ENCODE measurements around the gene GPR37L1.
"Not testable (repeated sequence)": the region's sequence is repeated elsewhere in the genome, so short reads cannot be mapped to it uniquely, and the experiment has no call there.

The GPR37L1 gene

DNA sequence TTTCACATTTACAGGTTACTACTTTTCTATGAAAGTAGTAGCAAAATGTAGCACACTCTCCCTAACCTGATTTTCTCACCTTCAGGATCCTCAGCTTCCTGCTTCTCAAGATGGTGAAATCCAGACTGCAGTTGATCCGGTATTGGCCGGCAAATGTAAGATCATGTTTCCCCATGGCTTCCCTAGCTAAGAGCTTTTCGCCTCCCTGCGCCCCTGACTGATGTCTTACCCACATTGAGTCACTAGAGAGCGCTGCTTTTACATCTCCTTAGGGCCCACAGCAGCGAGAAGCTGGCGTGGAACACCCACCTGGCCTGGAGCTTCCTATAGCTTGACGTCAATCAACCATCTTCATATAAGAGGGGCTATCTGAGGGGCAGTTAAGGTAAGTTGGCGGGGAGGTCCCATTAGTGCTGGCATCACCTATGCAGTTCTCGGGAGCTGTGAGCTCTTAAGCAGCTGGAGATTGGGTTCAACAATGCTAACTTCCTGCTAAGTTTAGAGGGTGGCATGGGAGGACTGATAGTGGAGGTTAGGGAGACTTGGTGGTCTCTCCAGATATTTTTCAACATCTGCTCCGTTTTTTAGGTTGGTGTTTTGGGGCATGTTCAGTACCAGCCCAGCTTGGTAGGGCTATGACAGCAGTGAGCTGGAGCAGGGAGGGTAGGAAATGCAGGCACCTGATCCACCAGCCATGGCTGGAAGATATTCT is 32.2 kb downstream of the GPR37L1 start:
- no peak for DNase-seq (ENCODE audit: low read depth, low spot score)

DNA sequence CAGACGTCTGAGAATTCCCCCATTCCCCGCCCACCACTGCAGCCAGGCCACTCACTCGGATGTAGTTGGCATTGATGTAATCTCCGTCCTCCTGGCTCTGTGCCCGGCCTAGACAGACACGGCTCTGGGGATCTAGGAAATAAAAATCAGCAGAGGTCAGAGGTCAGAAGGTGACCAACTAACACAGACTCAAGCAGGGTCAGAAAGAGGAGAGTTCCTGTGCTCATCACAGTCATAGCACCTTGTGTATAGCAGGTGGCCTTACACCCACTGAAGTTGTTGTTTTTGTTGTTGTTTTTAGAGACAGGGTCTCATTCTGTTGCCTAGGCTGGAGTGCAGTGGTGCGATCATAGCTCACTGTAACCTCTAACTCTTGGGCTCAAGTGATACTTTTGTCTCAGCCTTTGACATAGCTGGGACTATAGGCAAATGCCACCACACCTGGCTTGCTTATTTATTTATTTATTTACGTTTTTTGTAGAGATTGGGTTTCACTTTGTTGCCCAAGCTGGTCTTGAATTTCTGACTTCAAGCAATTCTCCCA is 32.8 kb downstream of the GPR37L1 start:
- DNase-seq (ENCODE audit: low read depth, low spot score): no peak

DNA sequence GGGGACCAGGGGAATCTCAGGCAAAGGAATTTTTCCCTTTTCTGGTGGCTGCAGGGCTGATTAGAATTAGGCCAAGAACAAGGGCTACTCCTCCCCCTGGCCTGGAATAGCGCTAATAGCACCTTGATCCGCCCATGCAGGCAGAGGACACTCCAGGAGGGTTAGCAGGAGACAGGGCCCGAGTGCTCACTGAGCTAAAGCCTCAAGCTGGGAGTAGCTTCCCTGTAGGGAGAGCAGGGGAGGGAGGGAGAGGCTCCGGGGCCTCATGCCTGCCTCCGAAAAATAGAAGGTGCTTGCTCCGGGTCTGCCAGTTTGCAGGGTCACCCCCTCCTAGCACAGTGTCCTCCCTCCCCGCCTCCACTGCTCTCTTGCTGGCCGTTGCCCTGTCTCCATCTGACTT is 33.9 kb downstream of the GPR37L1 start:
- no peak for DNase-seq (ENCODE audit: low read depth, low spot score)

DNA sequence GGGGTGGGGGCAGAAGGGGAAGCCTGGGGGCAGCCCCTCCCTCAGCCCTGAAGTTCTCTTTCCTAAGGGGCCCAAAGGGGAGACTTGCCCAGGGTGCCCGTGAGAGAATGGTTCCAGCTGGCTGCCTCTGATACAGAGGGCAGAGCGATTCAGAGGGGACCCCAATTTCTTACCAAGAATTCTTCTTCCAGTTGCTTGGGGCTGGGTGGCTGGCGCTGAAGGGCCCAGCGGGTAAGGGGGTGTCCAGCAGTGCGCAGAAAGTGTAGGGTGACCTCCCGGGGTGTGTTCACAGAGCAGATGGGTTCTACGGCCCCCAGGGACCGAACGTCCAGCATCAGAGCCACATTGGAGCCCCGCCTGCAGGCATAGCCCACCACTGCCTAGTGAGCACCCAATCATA is 35.2 kb downstream of the GPR37L1 start:
- DNase-seq (ENCODE audit: low read depth, low spot score): no peak

DNA sequence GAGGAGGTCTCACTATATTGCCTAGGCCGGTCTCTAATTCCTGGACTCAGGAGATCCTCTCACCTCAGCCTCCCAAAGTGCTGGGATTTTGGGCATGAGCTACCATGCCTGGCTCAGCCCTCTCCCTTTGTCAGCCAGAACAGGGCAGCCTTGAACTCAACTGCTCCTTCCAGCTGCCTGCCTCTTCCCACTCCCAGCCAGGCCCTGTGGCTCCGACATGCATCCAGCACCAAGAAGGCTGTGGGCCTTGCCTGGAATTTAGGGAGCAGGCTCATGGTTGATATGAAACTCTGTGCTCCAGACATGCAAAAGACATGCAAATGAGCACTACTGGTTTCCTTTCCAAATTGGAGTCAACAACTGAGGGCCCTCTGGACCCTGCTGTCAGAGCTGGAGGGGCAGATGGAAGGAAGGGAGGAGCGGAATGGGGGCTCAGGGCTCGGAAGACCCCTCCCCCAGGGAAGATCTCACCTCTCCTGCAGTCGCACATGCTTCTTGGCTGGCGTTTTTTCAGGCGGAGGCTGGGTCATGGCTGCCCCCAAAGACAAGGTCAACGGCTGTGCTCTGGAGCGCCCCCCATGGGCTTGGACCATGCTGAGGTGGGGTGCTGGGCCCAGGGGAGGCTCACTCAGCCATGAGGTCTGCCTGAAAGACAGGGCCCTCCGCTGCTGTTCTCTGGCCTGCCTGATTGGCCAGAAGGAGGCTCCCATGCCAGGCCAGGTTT is 36.3 kb downstream of the GPR37L1 start:
- DNase-seq (ENCODE audit: low read depth, low spot score): no peak

DNA sequence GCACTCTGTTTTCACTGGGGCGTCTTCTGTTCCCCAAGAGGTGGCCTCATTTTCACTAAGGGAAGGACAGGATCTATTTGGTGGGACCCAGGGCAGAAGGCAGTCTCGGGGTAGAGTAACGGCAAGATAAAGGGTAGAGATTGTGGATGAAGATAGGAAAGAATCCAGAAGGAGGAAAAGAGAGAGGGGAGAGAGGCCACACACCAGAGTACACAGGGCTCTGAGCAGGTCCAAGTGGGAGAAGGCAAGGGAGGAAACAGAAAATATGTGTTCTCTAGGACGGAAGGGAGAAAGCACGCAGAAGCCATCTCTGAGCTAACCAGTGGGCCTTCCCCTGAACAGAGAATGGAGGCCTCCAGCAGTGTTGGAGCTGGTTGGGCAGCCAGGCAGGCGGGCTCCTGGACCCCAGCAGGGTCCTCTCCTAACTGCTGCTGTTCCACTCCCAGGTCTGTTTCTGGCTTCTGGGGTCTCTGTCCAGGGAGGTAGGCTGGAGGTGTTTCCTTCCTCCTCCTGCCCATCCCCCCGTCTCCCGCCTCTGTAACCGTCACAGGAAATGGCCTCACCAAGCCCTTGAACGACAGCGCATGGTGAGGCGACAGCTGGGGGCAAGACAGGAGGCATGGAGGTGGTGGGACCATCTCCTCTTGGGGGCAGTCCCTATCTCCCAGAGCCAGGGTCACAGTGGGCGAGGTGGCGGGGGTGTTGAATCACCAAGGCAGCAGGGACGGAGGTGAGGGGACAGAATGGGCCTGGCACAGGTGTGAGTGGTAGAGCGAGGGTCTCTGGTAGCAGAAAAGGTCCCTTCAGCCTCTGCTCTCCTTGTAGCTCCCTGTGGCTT is 37.0 kb downstream of the GPR37L1 start:
- DNase-seq (ENCODE audit: low read depth, low spot score): peak; percentile 39

DNA sequence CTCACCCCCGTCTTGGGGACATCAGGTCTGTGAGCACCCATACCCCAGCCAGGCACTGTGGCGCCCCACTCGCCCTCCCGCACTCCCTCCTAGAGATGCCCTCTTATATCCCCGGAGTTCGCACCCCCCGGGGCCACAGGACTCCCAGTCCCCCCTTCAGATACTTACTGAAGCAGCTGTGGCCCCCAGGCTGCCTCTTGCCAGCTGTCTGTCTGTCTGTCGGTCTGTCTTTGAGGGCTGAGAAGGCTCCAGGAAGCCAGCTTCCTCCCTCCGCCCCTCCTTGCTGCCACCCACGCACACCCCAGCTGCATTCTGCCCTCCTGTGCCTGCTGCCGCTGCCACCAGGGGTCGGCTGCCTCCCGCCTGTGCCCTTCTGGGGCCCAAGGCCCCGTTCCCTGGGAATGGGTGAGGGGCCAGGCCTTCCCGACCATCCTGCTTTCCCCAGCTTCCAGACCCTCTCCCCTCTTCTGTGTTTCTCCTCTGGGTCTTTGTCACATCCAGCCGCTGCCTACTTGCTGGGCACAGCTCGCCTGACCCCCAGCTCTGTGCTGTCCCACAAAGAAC is 37.7 kb downstream of the GPR37L1 start, which contains the start of gene PTPN7:
TSS of gene PTPN7 (minus strand) at position 226 of the 564 bp plus-strand sequence. CDS start 1,200 bp downstream, outside the sequence.
- DNase-seq (ENCODE audit: low read depth, low spot score): peak; percentile 58

DNA sequence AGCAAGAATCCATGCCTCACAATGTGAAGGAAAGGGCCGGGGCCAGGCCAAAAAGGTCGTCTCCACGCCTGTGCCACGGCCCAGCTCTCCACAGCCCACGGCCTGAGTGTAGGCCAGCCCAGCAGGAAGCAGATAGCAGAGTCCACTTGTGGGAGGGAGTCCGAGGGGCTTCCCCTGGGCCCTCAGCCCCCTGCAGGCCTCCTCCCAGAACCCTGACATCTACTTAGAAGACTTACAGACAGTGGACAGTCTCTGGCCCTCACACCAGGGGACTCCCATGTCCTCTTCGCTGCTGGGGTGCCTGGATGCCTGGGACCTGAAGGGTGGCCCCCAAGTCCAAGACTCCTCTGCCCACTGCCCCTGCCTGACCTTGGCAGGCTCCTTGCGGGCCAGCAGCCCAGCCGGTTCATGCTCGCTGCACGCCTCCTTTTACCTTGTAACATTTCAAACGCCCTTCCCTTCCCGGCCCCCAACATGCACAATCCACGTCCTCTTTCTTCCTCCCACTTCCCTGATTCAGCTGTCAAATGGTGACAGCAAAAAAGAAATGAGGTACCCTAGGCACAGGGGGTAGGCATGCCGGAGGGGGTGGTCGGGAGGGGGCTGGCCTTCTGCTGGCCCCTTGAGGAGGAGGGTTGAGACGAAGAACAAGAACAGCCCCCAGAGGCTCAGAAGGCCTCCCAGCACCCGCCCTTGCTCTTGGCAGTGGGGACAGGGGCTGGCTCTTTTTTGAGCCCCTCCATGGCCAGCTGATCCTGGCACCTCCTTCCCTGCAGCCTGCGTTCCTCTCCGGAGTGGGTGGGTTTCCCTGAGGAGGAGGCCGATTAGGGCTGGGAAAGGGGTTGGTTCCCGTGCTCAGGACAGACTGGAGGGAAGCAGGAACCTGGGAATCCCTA is 38.7 kb downstream of the GPR37L1 start:
- DNase-seq (ENCODE audit: low read depth, low spot score): no peak

DNA sequence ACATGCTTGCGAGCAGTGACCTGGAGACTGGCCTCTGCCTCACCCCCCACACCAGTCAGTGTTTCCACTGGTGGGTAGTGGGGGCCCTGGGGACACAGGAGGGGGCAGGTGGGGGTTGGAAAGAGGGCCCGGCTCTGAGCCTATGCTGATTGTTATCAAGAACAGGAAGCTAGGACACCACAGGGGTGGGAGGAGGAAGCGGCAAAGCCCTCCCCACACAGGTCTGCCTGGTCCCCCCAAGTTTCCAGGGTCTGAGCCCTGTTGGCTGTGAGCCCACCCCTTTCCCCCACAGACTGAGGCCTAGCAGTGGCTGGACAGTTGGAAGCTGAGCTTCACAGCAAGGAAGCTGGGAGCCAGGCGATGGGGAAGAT is 39.3 kb downstream of the GPR37L1 start:
- no peak for DNase-seq (ENCODE audit: low read depth, low spot score)

DNA sequence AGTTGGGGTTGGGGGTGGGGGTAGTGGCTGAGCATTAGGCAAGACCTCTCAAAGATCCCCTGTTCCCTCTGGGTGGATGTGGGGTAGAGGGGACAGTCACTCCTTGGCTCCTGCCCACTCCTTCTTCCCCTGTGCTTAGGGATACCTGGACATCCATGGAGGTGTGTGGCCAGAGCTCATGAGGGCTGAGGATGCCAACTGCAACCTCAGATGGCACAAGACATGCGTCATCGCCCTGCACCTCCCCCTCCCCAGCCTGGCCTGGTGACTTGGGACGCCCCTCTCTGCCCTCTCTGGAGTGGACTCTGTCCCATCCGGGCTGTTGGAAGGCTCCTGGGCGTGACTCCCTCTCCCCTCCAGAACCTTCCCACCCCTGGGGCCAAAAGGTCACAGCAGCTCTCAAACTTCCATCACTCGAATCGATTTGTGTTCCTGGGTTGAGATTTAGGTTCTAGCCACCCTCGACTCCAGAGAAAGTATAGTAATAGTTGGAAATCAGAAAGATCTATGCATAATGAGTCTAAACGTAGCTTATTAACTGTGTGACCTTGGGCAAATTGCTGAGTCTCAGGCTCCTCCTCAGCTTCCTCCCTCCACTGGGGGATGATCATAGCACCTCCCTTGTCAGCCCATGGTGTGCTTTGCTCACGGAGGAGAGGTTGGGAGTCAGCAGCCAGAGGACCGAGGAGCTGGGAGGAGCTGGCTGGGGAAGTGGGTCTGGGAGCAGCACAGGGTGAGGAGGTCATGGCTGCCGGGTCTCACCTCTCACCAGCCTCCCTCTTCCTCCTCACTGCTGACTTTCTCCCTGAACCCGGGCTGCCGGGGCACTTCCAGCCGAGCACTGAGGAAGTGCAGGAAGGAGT is 39.9 kb downstream of the GPR37L1 start:
- no peak for DNase-seq (ENCODE audit: low read depth, low spot score)

DNA sequence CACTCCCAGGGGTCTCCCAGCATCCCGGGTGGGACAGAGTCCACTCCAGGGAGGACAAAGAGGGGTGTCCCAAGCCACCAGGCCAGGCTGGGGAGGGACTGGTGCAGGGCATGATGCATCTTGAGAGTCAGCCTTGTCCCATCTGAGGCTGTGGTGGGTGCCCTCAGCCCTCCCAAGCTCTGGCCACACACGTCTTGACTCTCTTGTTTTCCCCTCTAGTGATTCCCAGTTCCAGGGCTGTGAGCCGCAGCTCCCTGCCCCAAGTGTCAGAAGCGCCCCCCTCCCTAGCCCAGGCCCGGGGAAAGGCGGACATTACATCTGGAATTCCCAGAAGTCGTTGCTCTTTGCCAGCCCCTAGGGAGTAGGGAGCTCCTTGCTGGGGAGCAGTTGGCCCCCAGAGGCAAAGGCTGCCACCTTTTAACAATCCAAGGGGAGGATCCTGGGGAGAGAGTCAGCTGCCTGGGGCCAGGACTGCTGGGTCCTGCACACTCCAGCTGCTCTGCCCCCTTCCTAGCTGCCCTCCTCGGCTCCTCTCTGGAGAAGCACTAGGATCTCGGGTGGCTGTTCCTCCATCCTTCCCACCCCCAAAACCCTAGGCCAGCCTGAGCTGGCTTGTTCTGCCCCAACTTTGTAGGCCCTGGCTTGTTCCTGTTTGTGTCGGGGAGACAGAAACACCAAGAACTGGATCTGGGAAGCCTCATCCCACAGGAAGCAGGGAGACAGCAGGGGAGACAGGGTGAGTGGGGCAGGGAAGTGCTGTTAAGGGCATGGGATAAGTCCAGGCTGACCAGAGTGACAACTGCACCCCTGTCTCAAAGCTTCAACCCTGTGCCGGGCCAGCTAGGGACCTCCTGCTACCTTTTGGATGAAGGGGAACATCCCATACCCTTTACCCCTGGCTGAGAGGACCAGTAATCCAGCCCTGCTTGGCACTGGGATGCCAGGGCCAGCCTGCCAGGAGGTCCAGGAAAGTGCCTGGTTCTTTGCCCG is 40.9 kb downstream of the GPR37L1 start:
- no peak for DNase-seq (ENCODE audit: low read depth, low spot score)

DNA sequence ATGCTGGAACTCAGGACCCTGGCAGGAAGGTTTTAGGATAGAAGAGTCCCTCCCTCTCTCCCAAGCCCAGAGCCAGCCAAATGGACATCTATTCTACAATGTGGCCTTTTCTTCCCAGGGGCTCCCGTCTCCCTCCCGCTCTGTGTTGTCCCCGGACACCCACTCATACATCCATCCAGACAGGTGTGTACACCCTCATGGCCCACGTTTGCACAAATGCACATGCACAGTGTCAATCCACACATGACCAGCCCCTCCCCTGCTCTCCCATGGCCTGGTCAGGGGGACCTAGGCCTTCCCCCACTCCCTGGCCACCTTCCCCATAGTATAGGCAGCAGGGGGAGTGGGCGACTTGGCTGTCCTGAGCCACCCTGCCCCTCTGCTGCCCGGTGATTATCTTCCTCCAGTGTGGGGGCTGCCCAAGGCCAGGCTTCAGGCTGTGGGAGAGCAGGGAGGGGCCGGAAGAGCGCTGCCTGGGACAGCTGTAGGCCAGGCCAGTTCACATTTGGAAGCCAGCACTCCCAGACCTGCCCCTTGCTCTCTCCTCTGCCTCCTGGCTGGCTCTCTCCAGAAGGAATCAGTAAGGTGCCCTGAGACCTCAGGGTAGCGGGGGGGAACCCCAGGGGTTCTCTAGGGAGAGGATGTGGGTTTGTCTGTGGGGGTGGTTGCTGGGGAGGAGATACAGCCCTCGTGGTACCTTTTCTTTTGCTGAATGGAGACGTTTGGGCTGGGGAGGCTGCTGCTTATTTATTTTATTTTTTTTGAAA is 41.7 kb downstream of the GPR37L1 start:
- peak; percentile 52 for DNase-seq (ENCODE audit: low read depth, low spot score)

DNA sequence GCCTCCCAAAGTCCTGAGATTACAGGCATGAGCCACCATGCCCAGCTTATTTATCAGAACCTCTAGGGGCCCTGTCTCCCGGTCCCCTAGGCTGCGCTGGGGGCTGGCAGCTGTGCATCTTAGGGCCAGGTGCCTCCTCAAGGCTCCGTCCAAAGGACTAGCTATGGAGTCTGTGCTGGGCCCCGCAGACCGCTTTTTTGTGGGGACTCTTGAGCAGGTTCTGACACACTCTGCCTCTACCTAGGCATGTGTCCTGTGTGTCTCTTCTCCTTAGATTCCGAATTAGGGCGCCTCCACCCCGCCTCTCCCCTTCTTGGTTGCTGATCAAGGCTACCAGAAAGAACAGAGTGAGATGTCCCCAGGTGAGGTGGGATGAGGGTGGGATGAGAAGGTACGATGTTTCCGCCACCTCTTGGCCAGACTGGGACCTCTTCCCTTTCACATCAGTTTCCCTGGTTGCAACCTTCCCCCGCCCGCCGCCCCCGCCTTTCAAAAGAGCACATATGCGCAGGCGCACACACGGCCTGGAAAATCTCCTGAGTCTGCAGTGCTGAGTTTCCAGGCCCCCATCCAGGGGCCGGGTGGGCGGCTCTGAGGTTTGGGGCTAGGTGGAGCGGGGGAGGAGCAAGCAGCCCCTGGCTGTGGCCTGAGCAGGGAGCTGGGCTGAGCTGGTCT is 42.7 kb downstream of the GPR37L1 start:
- no peak for DNase-seq (ENCODE audit: low read depth, low spot score)

DNA sequence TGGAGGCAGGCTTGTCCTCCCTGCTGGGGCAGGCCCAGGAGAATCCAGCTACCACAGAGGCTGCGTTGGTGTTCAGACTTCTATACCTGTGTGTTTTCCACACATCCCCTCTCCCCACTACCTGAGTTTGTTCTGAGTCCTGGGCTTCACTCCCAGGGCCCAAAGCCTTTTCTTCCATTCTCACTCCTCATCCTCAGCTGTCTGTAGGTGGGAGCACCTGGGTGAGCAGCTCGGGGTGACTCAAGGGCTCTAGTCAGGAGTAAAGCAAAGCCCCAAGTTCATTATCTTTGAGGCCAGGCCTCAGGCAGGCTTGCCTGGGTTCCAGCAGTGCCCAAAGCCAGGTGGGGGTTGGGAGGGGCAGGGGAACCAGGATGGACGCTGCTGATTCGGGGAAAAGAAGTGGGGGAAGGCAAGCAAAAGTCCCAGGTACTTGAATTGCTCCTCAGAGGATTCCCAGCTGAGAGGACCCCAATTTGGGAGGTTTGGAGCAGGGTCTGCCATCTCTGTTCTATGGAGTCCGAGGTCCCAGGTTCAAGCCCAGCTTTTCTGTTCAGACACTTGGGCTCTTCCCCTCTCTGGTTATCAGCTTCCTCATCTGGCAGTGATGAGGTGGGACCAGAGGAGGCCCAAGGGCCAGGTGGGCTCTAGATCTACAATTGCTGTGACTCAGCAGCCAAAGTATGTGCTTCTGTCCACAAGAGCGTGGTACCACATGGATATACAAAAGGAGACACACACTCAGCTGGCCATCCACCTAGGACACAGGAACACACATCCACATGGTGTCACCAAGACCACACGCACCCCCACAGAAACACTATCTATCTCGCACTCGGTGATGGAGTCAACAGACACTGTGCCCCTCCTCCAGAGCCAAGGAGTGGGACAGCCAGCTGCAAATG is 43.5 kb downstream of the GPR37L1 start:
- no peak for DNase-seq (ENCODE audit: low read depth, low spot score)

DNA sequence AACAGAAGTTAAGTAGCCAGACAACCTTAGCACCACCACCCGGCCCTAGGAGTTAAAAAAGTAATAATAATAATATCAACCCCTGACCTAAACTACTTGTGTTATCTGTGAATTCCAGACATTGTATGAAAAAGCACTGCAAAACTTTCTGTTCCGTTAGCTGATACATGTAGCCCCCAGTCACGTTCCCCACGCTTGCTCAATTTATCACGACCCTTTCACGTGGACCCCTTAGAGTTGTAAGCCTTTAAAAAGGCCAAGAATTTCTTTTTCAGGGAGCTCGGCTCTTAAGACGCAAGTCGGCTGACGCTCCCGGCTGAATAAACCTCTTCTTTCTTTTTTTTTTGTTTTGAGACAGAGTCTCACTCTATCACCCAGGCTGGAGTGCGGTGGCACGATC is 44.3 kb downstream of the GPR37L1 start:
- DNase-seq (ENCODE audit: low read depth, low spot score): not testable (repeated sequence)

Measured in activated CD4-positive, CD25-positive, alpha-beta regulatory T cell treated with anti-CD3 and anti-CD28 coated beads, Interleukin-2, amount 50 U/mL, for 16 hours (primary cell).